Cardiac fibroblast (primary cell): ENCODE results near the gene POLA1.

Source experiments
- DNase-seq, 2 donors: peaks; one replicate each; pipeline versions ENCODE4 v3.0.0 to v3.0.0-alpha.2; 2010; ENCODE audit warnings: low read depth in 2 of 2
- H3K4me3 ChIP-seq, 2 donors: replicated peaks in 1 of 2; 1 replicate in 1 of 2; 2 replicates in 1 of 2; pipeline ENCODE4 v1.5.1; 2011; ENCODE audit warnings: low read depth in 2 of 2, low read length in 2 of 2, mild to moderate bottlenecking in 2 of 2, moderate library complexity in 1 of 2
- TF ChIP-seq, protein P1 (sequence below): IDR thresholded peaks from one replicate; pipeline ENCODE4 v1.5.1; 2011; ENCODE audit warnings: low read depth, mild to moderate bottlenecking, low read length, inconsistent platforms

POLA1 gene

DNA sequence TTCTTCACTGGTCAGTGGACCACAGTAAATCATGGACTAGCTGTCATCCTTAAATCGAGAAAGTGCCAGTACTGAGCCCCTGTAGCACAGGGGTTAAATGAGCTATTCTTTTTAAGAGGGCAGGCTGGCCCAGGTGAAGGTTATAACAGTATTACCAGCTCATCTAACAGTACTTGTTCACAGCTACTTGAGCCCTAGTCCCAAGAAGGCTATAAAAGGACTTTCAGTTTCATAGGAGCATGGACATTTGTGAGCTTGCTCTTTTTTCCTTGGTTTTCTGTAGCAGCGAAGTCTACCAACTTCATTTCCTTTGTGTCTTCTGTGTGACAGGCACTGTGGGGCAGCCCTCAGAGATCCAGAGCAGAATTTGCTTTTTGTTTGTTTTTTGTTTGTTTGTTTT is 261.0 kb downstream of the POLA1 start:
- TF ChIP-seq, protein P1, sequence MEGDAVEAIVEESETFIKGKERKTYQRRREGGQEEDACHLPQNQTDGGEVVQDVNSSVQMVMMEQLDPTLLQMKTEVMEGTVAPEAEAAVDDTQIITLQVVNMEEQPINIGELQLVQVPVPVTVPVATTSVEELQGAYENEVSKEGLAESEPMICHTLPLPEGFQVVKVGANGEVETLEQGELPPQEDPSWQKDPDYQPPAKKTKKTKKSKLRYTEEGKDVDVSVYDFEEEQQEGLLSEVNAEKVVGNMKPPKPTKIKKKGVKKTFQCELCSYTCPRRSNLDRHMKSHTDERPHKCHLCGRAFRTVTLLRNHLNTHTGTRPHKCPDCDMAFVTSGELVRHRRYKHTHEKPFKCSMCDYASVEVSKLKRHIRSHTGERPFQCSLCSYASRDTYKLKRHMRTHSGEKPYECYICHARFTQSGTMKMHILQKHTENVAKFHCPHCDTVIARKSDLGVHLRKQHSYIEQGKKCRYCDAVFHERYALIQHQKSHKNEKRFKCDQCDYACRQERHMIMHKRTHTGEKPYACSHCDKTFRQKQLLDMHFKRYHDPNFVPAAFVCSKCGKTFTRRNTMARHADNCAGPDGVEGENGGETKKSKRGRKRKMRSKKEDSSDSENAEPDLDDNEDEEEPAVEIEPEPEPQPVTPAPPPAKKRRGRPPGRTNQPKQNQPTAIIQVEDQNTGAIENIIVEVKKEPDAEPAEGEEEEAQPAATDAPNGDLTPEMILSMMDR = no peak
- no peak overlapping the region for H3K4me3 ChIP-seq
- DNase-seq = no peak

DNA sequence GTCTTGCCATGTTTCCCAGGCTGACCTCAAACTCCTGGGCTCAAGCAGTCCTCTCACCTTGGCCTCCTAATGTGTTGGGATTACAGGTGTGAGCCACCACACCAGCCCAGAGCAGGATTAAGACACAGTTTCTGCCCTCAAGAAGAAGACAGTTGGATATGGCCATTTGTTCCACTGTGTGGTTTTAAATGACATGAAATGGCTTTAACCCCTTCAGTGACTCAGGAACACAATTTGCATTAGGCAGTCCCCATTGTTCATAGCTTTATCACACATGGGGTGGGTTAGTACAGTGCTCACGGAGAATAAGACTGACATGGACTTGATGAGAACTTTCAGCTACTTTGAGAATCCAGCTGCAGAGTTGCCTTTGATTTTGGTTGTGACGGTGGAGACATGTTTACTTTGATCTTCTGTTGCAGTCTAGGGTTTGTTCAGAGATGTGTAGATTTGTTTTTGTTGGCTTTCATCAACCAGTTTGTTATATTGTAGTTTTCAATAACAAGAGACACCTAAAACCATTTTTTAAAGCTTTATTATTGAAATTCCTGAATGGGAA is 261.7 kb downstream of the POLA1 start:
- H3K4me3 ChIP-seq = no peak overlapping the region
- DNase-seq = no peak
- TF ChIP-seq, protein P1 = no peak

DNA sequence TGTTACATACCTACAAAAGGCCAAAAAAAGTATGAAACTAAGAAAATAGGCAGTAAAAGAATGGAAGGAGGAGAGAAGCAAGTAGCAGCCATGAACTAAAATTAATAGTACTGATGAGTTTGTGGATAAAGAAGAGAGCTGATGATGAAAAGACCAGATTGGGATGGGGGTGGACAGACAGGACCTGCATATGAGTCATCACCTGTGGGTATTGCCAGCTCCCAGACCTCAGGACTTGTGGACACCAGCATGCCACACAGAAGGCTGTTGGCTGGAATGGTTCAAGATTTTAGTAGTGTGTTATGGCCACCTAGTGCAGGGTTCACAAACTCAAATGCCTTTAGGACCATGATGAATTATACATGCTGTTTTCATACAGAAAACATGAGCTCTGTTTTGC is 263.1 kb downstream of the POLA1 start:
- no peak overlapping the region for H3K4me3 ChIP-seq
- TF ChIP-seq, protein P1 = no peak
- DNase-seq = peak in 1 of 2 donors; percentile 9

DNA sequence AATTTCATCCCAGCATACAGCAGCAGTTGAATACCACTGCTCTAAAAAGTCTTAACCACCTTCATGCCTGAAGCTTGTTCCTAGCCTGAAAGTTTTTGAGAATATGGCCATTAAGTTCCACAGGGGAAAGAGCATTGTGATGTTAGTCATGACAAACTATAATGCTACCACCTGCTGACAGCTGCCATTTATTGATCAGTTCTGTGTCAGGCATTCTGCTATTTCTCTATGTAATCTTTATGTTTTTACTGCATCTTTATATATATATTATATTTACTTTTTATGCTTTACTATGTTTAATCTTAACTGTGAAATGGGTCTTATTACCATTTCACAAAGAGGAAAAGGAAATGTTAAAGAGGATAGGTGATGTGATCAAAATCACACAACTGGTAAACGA is 268.1 kb downstream of the POLA1 start:
- DNase-seq = no peak
- TF ChIP-seq, protein P1 = no peak

DNA sequence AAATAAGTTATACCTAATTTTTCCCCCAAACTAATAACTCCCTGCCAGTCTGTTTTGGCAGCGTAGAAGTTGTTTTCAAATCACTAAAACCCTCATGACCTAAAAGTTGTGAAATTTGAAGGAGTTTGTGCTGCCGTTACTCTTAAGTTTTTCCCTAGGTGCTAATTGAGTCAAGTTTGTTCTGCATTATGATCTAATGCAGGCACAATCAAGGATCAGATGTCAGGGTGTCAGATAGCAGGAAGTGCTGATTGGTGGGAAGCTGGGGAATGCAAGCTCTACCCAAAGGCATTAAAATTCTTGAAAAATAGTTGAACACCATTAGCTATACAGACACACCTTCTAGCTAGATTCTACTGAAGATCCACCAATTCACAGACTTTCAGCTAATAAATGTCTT is 270.1 kb downstream of the POLA1 start:
- TF ChIP-seq, protein P1 = no peak
- no peak for DNase-seq
- H3K4me3 ChIP-seq = no peak overlapping the region

More for the DNA sequence above, 268.1 kb downstream of the POLA1 start:
- H3K4me3 ChIP-seq = no peak overlapping the region

DNA sequence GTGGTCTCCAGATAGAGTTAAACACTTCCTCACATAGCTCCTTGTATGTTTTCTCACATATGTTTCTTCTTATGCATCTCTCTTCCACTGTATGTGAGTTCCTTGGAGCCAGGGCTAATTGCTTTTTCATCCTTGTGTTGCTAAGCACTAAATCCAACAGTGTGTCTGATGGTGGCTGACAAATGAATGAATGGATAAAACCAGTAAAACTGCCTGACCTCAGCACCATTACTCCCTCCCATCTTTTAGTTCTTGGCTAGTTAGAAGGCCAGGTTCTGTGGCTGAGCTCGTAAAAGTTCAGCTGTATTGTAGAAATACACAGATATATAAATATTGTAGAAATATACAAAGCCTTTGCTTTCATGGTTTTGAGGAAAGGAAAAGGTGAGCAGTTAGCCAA is 271.7 kb downstream of the POLA1 start:
- TF ChIP-seq, protein P1 = no peak
- no peak for DNase-seq
- no peak overlapping the region for H3K4me3 ChIP-seq

DNA sequence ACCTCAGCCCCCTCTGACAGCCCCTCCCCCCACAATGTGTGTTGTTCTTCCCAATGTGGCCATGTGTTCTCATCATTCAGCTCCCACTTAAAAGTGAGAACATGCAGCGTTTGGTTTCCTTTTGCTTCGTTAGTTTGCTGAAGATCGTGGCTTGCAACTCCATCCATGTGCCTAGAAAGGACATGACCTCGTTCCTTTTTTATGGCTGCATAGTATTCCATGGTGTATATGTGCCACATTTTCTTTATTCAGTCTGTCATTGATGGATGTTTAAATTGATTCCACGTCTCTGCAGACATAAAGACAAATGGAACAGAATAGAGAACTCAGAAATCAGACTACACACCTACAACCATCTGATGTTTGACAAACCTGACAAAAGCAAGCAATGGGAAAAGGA is 276.1 kb downstream of the POLA1 start:
- DNase-seq = no peak
- H3K4me3 ChIP-seq = no peak overlapping the region
- TF ChIP-seq, protein P1 = no peak
